Loucy (cell line): ENCODE results near the gene DGKQ.
A peak's percentile ranks its signal among the peaks of the same experiment; 100 is the strongest.

Experiments
- H2AFZ ChIP-seq: fragments of 200-600 bp; sonication (generic); 2 replicates; pipeline ENCODE4 v1.6.0; 2016; ENCODE audit warnings: antibody characterized with exemption, mild to moderate bottlenecking, low read length, moderate library complexity
- H3F3A ChIP-seq: fragments of 200-600 bp; 2 replicates; pipeline ENCODE4 v1.6.0; 2016; ENCODE audit warnings: antibody characterized with exemption, low read depth, mild to moderate bottlenecking
- H3K27me3 ChIP-seq: fragments of 200-600 bp; sonication (generic); 2 replicates; pipeline ENCODE4 v1.6.1; 2014; ENCODE audit warnings: low read length, mild to moderate bottlenecking; ENCODE audit not compliant: insufficient read depth, poor library complexity, severe bottlenecking
- H3K36me3 ChIP-seq: fragments of 200-600 bp; sonication (generic); 2 replicates; pipeline ENCODE4 v1.6.1; 2016; ENCODE audit warnings: low read length; ENCODE audit not compliant: insufficient read depth
- H3K4me1 ChIP-seq: fragments of 200-600 bp; sonication (generic); 2 replicates; pipeline ENCODE4 v1.5.1; 2014; ENCODE audit warnings: low read length, mild to moderate bottlenecking; ENCODE audit not compliant: insufficient read depth, poor library complexity, severe bottlenecking
- H3K4me2 ChIP-seq: fragments of 200-600 bp; sonication (generic); 2 replicates; pipeline ENCODE4 v1.6.0; 2014; ENCODE audit warnings: antibody characterized with exemption, low read length, low read depth, mild to moderate bottlenecking; ENCODE audit not compliant: poor library complexity, severe bottlenecking
- H3K4me3 ChIP-seq: fragments of 200-600 bp; sonication (generic); 2 replicates; pipeline ENCODE4 v1.5.1; 2014; ENCODE audit warnings: low read length, mild to moderate bottlenecking, mixed read lengths; ENCODE audit not compliant: poor library complexity, severe bottlenecking
- H3K79me2 ChIP-seq: fragments of 200-600 bp; sonication (generic); 2 replicates; pipeline ENCODE4 v1.6.1; 2014; ENCODE audit warnings: low read length; ENCODE audit not compliant: insufficient read depth
- H3K9ac ChIP-seq: fragments of 200-600 bp; sonication (generic); 2 replicates; pipeline ENCODE4 v1.6.0; 2014; ENCODE audit warnings: mild to moderate bottlenecking, low read depth, low read length, moderate library complexity; ENCODE audit not compliant: poor library complexity, severe bottlenecking
- H3K9me2 ChIP-seq: fragments of 200-600 bp; sonication (generic); replicated peaks from 2 replicates; pipeline ENCODE4 v1.6.1; 2016; ENCODE audit warnings: low read depth, low read length, mixed read lengths
- H3K9me3 ChIP-seq: fragments of 200-600 bp; sonication (generic); 2 replicates; pipeline ENCODE4 v1.6.1; 2014; ENCODE audit warnings: mild to moderate bottlenecking, antibody characterized with exemption, low read length, low read depth; ENCODE audit not compliant: insufficient read depth
- H4K20me1 ChIP-seq: fragments of 200-600 bp; sonication (generic); 2 replicates; pipeline ENCODE4 v1.6.0; 2014; ENCODE audit warnings: antibody characterized with exemption, low read length, mild to moderate bottlenecking; ENCODE audit not compliant: insufficient read depth, poor library complexity, severe bottlenecking
- EZH2phosphoT487 ChIP-seq: fragments of 200-600 bp; IDR thresholded peaks from 2 replicates; pipeline ENCODE4 v1.6.1; 2018; ENCODE audit warnings: antibody characterized with exemption, mild to moderate bottlenecking, moderate library complexity, borderline replicate concordance
- TF ChIP-seq, protein P1 (sequence below): fragments of 200-600 bp; sonication (generic); conservative IDR thresholded peaks from 2 replicates; pipeline ENCODE4 v1.5.1; 2014; ENCODE audit warnings: mild to moderate bottlenecking, antibody characterized with exemption, low read length

Gene DGKQ

DNA sequence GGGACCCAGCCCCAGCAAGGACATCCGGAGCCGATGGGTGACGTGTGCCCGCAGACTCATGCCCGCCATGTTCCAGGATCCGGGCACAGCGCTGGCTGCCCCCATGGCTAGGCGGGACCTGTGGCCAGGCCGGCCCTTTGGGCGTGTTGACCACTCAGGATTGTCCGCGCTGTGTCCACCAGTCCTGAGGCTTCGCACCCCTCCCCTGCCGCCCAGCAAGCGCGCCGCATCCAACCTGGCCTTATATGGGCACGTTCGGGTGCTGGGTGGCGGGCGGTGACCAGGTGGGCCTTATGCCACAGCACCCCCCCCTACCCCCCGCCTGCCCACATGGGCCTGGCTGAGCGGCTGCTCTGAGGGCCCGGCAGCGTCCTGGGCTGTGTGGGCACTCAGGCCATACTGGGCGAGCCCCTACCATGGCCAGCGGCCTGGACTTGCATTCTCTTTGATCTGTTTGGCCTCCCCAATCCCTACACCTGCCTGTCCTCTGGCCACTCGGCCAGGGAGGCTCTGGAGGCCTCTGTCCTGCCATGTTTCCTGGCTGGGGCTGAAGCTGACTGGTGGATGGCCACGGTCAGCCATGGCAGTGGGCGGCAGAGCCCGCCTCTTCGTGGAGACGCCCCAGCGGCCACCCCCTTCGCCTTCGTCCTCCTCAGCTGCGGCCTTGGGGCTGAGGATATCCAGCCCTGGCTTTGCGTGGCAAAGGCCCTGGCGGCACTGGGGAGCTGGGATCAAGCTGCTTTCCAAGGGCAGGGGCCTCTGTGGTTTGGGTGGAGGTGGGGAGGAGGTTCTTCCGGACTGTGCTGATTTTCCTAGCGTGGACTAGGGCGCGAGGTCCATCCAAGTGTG lies 40.1 kb upstream of the DGKQ start:
- no peak overlapping the region for H3K4me3 ChIP-seq
- no peaks in the 10 kb centered on the region for H3K9me2 ChIP-seq
- H3K27me3 ChIP-seq, result peaks cover 8% of the 10 kb centered on the region
- H3F3A ChIP-seq, result no peaks in the 10 kb centered on the region
- peaks cover 20% of the 10 kb centered on the region for H4K20me1 ChIP-seq
- no peak overlapping the region for H3K9ac ChIP-seq
- no peak overlapping the region for H2AFZ ChIP-seq
- H3K36me3 ChIP-seq, result no peaks in the 10 kb centered on the region
- H3K79me2 ChIP-seq, result peaks cover 17% of the 10 kb centered on the region; the same call in 1 of the 2 replicates
- H3K4me1 ChIP-seq, result peaks cover 27% of the 10 kb centered on the region
- no peaks in the 10 kb centered on the region for H3K9me3 ChIP-seq
- H3K4me2 ChIP-seq, result peak overlapping the region; percentile 74
- no peak for TF ChIP-seq EZH2phosphoT487
- TF ChIP-seq, protein P1, sequence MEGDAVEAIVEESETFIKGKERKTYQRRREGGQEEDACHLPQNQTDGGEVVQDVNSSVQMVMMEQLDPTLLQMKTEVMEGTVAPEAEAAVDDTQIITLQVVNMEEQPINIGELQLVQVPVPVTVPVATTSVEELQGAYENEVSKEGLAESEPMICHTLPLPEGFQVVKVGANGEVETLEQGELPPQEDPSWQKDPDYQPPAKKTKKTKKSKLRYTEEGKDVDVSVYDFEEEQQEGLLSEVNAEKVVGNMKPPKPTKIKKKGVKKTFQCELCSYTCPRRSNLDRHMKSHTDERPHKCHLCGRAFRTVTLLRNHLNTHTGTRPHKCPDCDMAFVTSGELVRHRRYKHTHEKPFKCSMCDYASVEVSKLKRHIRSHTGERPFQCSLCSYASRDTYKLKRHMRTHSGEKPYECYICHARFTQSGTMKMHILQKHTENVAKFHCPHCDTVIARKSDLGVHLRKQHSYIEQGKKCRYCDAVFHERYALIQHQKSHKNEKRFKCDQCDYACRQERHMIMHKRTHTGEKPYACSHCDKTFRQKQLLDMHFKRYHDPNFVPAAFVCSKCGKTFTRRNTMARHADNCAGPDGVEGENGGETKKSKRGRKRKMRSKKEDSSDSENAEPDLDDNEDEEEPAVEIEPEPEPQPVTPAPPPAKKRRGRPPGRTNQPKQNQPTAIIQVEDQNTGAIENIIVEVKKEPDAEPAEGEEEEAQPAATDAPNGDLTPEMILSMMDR, result no peak

DNA sequence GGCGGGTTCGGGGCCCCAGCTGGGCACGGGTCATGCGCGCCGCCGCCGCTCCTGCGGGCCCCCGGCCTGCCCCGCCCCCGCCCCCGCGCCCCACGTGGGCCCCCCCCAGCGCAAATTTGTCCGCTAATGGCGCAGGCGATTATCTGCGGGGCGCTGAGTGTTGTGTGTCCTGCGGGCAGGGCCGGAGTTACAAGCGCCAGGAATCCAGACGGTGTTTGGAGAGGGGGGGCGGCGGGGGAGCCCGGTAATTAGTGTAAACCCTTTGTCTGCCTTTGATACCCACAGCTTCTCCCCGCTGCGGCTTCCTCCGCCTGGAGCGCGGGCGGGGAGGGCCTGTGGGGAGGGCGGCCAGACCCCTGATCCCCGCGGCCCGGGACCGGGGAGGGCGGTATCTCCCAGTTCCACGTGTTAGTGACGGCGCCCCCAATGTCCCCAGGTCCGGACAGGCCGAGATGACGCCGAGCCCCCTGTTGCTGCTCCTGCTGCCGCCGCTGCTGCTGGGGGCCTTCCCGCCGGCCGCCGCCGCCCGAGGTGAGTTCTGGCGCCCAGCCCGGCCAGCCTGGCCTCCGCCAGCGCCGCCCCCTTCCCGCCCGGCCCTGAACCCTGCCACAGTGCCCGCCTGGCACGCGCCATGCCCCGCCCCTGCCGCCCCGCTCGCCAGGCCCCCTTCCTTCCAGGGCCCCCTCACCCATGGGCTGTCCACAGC lies 38.8 kb upstream of the DGKQ start:
- Histone ChIP-seq H3K4me2 (peak overlapping the region; percentile 74), H3K4me1 (peaks cover 27% of the 10 kb centered on the region), H4K20me1 (peaks cover 18% of the 10 kb centered on the region), H3K36me3 (no peaks in the 10 kb centered on the region), H3K9me3 (no peaks in the 10 kb centered on the region), H3K27me3 (peaks cover 11% of the 10 kb centered on the region), H2AFZ (peak overlapping the region; percentile 60; the same call in 1 of the 2 replicates), H3K79me2 (peaks cover 17% of the 10 kb centered on the region; the same call in 1 of the 2 replicates), H3F3A (no peaks in the 10 kb centered on the region), H3K9me2 (no peaks in the 10 kb centered on the region), H3K4me3 (peak overlapping the region; percentile 77), H3K9ac (peak overlapping the region; percentile 67)
- TF ChIP-seq, protein P1, result no peak
- no peak for TF ChIP-seq EZH2phosphoT487

DNA sequence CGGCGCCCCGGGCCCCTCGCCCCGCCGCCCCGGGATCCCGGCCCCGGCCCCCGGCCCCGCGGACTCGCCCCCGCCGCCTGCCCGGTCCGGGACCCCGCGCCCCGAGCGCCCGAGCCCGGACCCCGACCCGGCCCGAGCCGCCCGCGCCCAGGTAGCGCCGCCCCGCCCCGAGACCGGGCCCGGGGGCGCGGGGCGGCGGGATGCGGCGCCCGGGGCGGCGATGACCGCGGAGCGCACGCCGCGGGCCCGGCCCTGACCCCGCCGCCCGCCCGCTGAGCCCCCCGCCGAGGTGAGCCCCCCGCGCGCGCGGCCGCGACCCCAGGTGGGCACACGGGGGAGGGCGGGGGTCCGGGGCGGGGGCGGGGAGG lies 38.3 kb upstream of the DGKQ start:
- H3K4me2 ChIP-seq, result no peak overlapping the region

More for the DNA sequence above, 38.3 kb upstream of the DGKQ start:
- H3K4me1 ChIP-seq, result peaks cover 27% of the 10 kb centered on the region
- peaks cover 18% of the 10 kb centered on the region for H4K20me1 ChIP-seq
- no peak overlapping the region for H2AFZ ChIP-seq
- no peaks in the 10 kb centered on the region for H3F3A ChIP-seq
- no peaks in the 10 kb centered on the region for H3K9me2 ChIP-seq
- no peak overlapping the region for H3K9ac ChIP-seq
- peaks cover 17% of the 10 kb centered on the region; the same call in 1 of the 2 replicates for H3K79me2 ChIP-seq
- H3K4me3 ChIP-seq, result no peak overlapping the region
- H3K27me3 ChIP-seq, result peaks cover 11% of the 10 kb centered on the region
- no peaks in the 10 kb centered on the region for H3K9me3 ChIP-seq
- TF ChIP-seq, protein P1, result no peak
- TF ChIP-seq EZH2phosphoT487, result no peak
- H3K36me3 ChIP-seq, result no peaks in the 10 kb centered on the region
